Measurements from ENCODE around the gene RRP1B. TPM values are rescaled to one million over a fixed set of nuclear protein-coding genes. Genes with fewer than 3 reads are reported as not detected.

RRP1B gene
- total RNA-seq, 2 donors from 2014 or later, result 10.5 to 16.0 TPM

DNA sequence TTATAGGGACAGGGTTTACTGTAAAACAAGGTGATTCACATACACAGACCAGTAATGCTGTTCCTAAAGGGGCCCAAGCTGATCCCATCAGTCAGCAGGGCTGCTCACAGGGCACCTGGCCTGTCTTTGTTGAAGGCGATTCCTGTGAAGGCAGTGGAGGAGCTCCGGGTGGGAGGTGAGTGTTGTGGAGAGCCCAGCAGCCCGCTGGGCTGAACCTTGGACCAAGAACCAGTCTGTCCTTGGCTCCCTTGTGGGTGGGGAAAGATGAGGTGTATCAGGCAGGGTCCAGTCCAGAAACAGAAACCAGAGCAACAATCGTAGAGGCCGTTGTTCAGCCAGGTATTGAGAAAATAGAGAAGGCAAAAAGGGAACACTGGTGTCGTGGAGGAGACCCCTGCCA, 72.1 kb downstream of the RRP1B start:
- Histone ChIP-seq H3K27ac (peak overlapping the region in 1 of 2 donors; percentile 12), H3K4me1 (peaks cover 0 to 63% of the 10 kb centered on the region in 2 donors)
- TF ChIP-seq CTCF (IDR thresholded peaks at IDR 0.05), result no peak

GRCh38 chr21:43731891-43732711, 72.7 kb downstream of the RRP1B start:
- Histone ChIP-seq H3K4me1 (peaks cover 0 to 56% of the 10 kb centered on the region in 2 donors), H3K9me3 (no peaks in the 10 kb centered on the region), H3K36me3 (no peaks in the 10 kb centered on the region), H3K27me3 (no peaks in the 10 kb centered on the region), H3K27ac (peak overlapping the region; percentile 12 to 40), H3K4me3 (no peak overlapping the region)
- no peak for DNase-seq (ENCODE audit: low spot score)
- no peak for TF ChIP-seq CTCF (IDR thresholded peaks at IDR 0.05)

More for the DNA sequence above, 72.1 kb downstream of the RRP1B start:
- H3K4me3 ChIP-seq, result no peak overlapping the region
- H3K36me3 ChIP-seq, result no peaks in the 10 kb centered on the region
- no peak for DNase-seq (ENCODE audit: low spot score)
- no peaks in the 10 kb centered on the region for H3K27me3 ChIP-seq
- H3K9me3 ChIP-seq, result no peaks in the 10 kb centered on the region

GRCh38 chr21:43733060-43733459, 73.7 kb downstream of the RRP1B start:
- no peaks in the 10 kb centered on the region for H3K27me3 ChIP-seq
- no peak overlapping the region for H3K27ac ChIP-seq
- H3K36me3 ChIP-seq, result no peaks in the 10 kb centered on the region
- H3K4me1 ChIP-seq, result peaks cover 0 to 47% of the 10 kb centered on the region in 2 donors
- no peak overlapping the region for H3K4me3 ChIP-seq
- no peak for TF ChIP-seq CTCF (IDR thresholded peaks at IDR 0.05)
- no peak for DNase-seq (ENCODE audit: low spot score)
- no peaks in the 10 kb centered on the region for H3K9me3 ChIP-seq

- Histone ChIP-seq H3K4me3 (no peak overlapping the region), H3K4me1 (peaks cover 0 to 43% of the 10 kb centered on the region in 2 donors), H3K36me3 (no peaks in the 10 kb centered on the region), H3K9me3 (no peaks in the 10 kb centered on the region), H3K27me3 (no peaks in the 10 kb centered on the region), H3K27ac (no peak overlapping the region)
- no peak for TF ChIP-seq CTCF (IDR thresholded peaks at IDR 0.05)
- no peak for DNase-seq (ENCODE audit: low spot score)
Measured at GRCh38 chr21:43733529-43734071, 74.2 kb downstream of the RRP1B start.

- TF ChIP-seq CTCF (IDR thresholded peaks at IDR 0.05), result no peak
- no peak overlapping the region for H3K27ac ChIP-seq
- no peaks in the 10 kb centered on the region for H3K36me3 ChIP-seq
- H3K4me1 ChIP-seq, result peaks cover 0 to 36% of the 10 kb centered on the region in 2 donors
- H3K4me3 ChIP-seq, result no peak overlapping the region
- no peak for DNase-seq (ENCODE audit: low spot score)
- H3K27me3 ChIP-seq, result no peaks in the 10 kb centered on the region
- H3K9me3 ChIP-seq, result no peaks in the 10 kb centered on the region
Measured at GRCh38 chr21:43734131-43734927, 75.0 kb downstream of the RRP1B start.
